K562 (cell line): ENCODE measurements around the gene BCL2L1. TPM values are rescaled to one million over a fixed set of nuclear protein-coding genes. Genes with fewer than 3 reads are reported as not detected.

Experiments
- CBX5 ChIP-seq: IDR thresholded peaks from 2 replicates; pipeline ENCODE4 v1.6.1; 2014; ENCODE audit warnings: low read depth, borderline replicate concordance
- DACH1 ChIP-seq: fragments of 450-650 bp; IDR thresholded peaks from 2 replicates; pipeline ENCODE4 v1.6.1; 2018; ENCODE audit not compliant: partially characterized antibody
- EP300 ChIP-seq: IDR thresholded peaks from 2 replicates; pipeline ENCODE4 v1.6.1; 2012; ENCODE audit warnings: low read length, improper control_type of control experiment
- ETS2 ChIP-seq: IDR thresholded peaks from 2 replicates; pipeline ENCODE4 v1.6.1; 2016; ENCODE audit warnings: borderline replicate concordance, missing genetic modification characterization, mild to moderate bottlenecking, moderate library complexity, missing compliant biosample characterization; ENCODE audit not compliant: poor library complexity, severe bottlenecking
- GTF3C2 ChIP-seq: IDR thresholded peaks from 3 replicates; pipeline ENCODE4 v1.6.1; 2011; ENCODE audit warnings: borderline replicate concordance, mild to moderate bottlenecking, moderate library complexity; ENCODE audit not compliant: insufficient read length; ENCODE audit errors: extremely low read depth
- HNRNPK ChIP-seq: fragments of 200-400 bp; formaldehyde crosslinking; IDR thresholded peaks from one replicate; pipeline ENCODE4 v1.6.1; 2018; ENCODE audit warnings: mild to moderate bottlenecking, low read depth, low read length; ENCODE audit not compliant: poor library complexity, severe bottlenecking
- MAFF ChIP-seq: IDR thresholded peaks from 2 replicates; pipeline ENCODE4 v1.6.1; 2012; ENCODE audit warnings: low read length, improper control_type of control experiment
- MAZ ChIP-seq, 2 experiments: fragments of 450-650 bp in 1 of 2; sonication (generic) in 1 of 2; formaldehyde crosslinking; IDR thresholded peaks in 1 of 2; conservative IDR thresholded peaks in 1 of 2; 2 replicates each; pipeline versions ENCODE4 v1.4.0 to v1.5.0; 2020; ENCODE audit warnings: mild to moderate bottlenecking in 1 of 2, missing genetic modification reagents in 1 of 2
- MCM3 ChIP-seq: fragments of 450-650 bp; IDR thresholded peaks from 2 replicates; pipeline ENCODE4 v1.6.1; 2016
- MNT ChIP-seq, 2 experiments: fragments of 450-650 bp; conservative IDR thresholded peaks; 2 replicates each; pipeline ENCODE4 v1.6.1; 2017; ENCODE audit warnings: mild to moderate bottlenecking in 2 of 2, moderate library complexity in 2 of 2
- NR1H2 ChIP-seq: sonication (generic); formaldehyde crosslinking; IDR thresholded peaks from 2 replicates; pipeline ENCODE4 v1.4.0; 2020; ENCODE audit warnings: mild to moderate bottlenecking, missing genetic modification reagents
- PTBP1 ChIP-seq: fragments of 200-400 bp; formaldehyde crosslinking; IDR thresholded peaks from 2 replicates; pipeline ENCODE4 v1.6.1; 2017; ENCODE audit warnings: low read depth, low read length
- SMARCA4 ChIP-seq: fragments of 450-650 bp; IDR thresholded peaks from 2 replicates; pipeline ENCODE4 v1.6.1; 2016
- SUPT5H ChIP-seq: fragments of 450-650 bp; IDR thresholded peaks from 2 replicates; pipeline ENCODE4 v1.6.1; 2016
- TBP ChIP-seq: optimal IDR thresholded peaks from 2 replicates; pipeline ENCODE3; 2011; ENCODE audit warnings: low read depth, low read length, improper control_type of control experiment
- XRCC5 ChIP-seq: fragments of 200-400 bp; formaldehyde crosslinking; IDR thresholded peaks from 2 replicates; pipeline ENCODE4 v1.6.1; 2017; ENCODE audit warnings: low read depth, mild to moderate bottlenecking, low read length
- ZBTB26 ChIP-seq: fragments of 450-650 bp; formaldehyde crosslinking; IDR thresholded peaks from 2 replicates; pipeline ENCODE4 v1.4.0; 2022; ENCODE audit warnings: missing genetic modification characterization
- ZNF140 ChIP-seq: fragments of 250-450 bp; sonication (Bioruptor Pico); IDR thresholded peaks from 2 replicates; pipeline ENCODE4 v1.8.0; 2021; ENCODE audit warnings: moderate library complexity, mild to moderate bottlenecking, inconsistent platforms
- ZNF174 ChIP-seq: fragments of 250-450 bp; sonication (Bioruptor Pico); IDR thresholded peaks from 2 replicates; pipeline ENCODE4 v1.4.0; 2020; ENCODE audit warnings: mild to moderate bottlenecking
- ZNF197 ChIP-seq: fragments of 200-800 bp; sonication (Bioruptor generic); IDR thresholded peaks from 2 replicates; pipeline ENCODE4 v1.6.1; 2016; ENCODE audit warnings: low read depth, missing genetic modification characterization, missing compliant biosample characterization
- ZZZ3 ChIP-seq: fragments of 450-650 bp; IDR thresholded peaks from 2 replicates; pipeline ENCODE4 v1.6.1; 2016; ENCODE audit warnings: antibody characterized with exemption, mild to moderate bottlenecking, moderate library complexity
- polyA plus RNA-seq, 8 experiments: library from polyadenylated mRNA; depleted of rRNA in 4 of 8; stranded (reverse) in 5 of 8; unstranded in 3 of 8; fragments of >200 nt; fragmentation: Nextera tagmentation in 2 of 8; fragmentation: Illumina TruSeq in 1 of 8; extraction: Ambion mirVana in 2 of 8; extraction: Trizol in 1 of 8; gene quantifications; 2 replicates each; pipeline versions ENCODE4 v1.2.1 to v1.2.3, GENCODE V29; 2011 to 2014; ENCODE audit warnings: inconsistent platforms in 1 of 8, missing spikeins in 1 of 8
- total RNA-seq, 7 experiments: library from RNA; depleted of rRNA in 6 of 7; stranded (reverse); fragments of >200 nt in 6 of 7; fragmentation: Illumina TruSeq in 2 of 7; extraction: Trizol in 2 of 7; gene quantifications; 2 replicates each; pipeline versions ENCODE4 v1.2.1 to v1.2.3, GENCODE V29; 2011 to 2021; ENCODE audit warnings: low replicate concordance in 1 of 7
- TF ChIP-seq, protein P1 (sequence below): fragments of 250-450 bp; sonication (Bioruptor Pico); IDR thresholded peaks from 2 replicates; pipeline ENCODE4 v1.5.0; 2020; ENCODE audit warnings: mild to moderate bottlenecking, borderline replicate concordance

BCL2L1 gene
- total and polyA plus RNA-seq, 9 of the 15 experiments (the other 6 are each of a cell fraction or from before 2014, with no cell fraction given): 3.3 to 182 (median 120) TPM

DNA sequence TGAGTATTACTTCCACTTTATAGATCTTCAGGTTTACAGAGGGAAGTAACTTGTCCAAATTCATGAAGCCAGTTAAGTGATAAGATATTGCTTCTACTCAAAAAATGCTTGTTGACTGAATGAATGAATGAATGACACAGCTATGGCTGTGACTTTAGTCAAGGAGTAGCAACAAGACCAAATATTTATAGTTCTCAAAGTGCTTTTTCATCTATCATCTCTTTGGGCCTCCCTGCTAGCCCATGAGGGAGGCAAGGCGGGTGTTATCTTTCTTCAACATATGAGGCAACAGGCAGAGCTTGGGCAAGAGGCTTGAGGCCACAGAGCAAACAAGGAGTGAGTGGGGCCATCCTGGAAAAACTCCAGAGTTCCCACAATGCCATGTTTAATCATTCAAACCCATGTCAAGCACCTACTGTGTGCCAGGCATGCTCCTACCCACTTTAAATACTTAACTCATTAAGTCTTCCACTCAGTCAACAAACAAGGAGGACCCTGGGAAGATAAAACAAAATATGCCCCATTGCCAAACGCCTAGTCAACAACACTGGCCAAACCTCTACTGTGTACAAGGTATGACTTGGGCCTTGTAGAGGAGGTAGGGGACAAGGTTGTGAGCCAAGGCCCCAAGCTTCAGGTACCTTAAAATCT lies 15.9 kb downstream of the BCL2L1 start (continued):
- TF ChIP-seq SUPT5H: no peak
- no peak for TF ChIP-seq ZBTB26 (CRISPR knock-in tag)
- no peak for TF ChIP-seq ZZZ3
- no peak for TF ChIP-seq GTF3C2
- no peak for TF ChIP-seq ETS2 (tag)
- no peak for TF ChIP-seq MCM3
- TF ChIP-seq EP300: peak; percentile 95
- TF ChIP-seq PTBP1: no peak
- TF ChIP-seq DACH1: no peak
- no peak for TF ChIP-seq NR1H2
- peak; percentile 96 for TF ChIP-seq SMARCA4
- no peak for TF ChIP-seq HNRNPK
- peak; percentile 61 to 84 for TF ChIP-seq MNT (conservative IDR thresholded peaks at IDR 0.05)
- no peak for TF ChIP-seq CBX5
- TF ChIP-seq ZNF197 (CRISPR knock-in tag): peak; percentile 82; the same call in 1 of the 2 replicates
- no peak for TF ChIP-seq ZNF174 (CRISPR knock-in tag)
- peak; percentile 50 for TF ChIP-seq TBP
- no peak for TF ChIP-seq ZNF140 (CRISPR knock-in tag)
- 0 out of 2 replicates have a peak, but pooled peaks have one; percentile 14 for TF ChIP-seq XRCC5
- TF ChIP-seq MAFF: peak; percentile 59; the same call in 1 of the 2 replicates
- TF ChIP-seq, protein P1, sequence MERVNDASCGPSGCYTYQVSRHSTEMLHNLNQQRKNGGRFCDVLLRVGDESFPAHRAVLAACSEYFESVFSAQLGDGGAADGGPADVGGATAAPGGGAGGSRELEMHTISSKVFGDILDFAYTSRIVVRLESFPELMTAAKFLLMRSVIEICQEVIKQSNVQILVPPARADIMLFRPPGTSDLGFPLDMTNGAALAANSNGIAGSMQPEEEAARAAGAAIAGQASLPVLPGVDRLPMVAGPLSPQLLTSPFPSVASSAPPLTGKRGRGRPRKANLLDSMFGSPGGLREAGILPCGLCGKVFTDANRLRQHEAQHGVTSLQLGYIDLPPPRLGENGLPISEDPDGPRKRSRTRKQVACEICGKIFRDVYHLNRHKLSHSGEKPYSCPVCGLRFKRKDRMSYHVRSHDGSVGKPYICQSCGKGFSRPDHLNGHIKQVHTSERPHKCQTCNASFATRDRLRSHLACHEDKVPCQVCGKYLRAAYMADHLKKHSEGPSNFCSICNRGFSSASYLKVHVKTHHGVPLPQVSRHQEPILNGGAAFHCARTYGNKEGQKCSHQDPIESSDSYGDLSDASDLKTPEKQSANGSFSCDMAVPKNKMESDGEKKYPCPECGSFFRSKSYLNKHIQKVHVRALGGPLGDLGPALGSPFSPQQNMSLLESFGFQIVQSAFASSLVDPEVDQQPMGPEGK: peak; percentile 62; the same call in 1 of the 2 replicates
- TF ChIP-seq MAZ (CRISPR knock-in tag; conservative IDR thresholded peaks at IDR 0.05 in 1 of 2, IDR thresholded peaks at IDR 0.05 in 1 of 2): peak; percentile 52 to 74
